Small intestine (tissue), 16 donors: ENCODE measurements around the gene OR2W3. TPM values are rescaled to one million over a fixed set of nuclear protein-coding genes. Genes with fewer than 3 reads are reported as not detected.
A peak's percentile ranks its signal among the peaks of the same experiment; 100 is the strongest.

Source experiments
- DNase-seq, 2 donors: peaks; one replicate each; pipeline versions ENCODE4 v3.0.0 to v3.0.0-alpha.2; 2013
- FAIRE-seq: peaks from 2 replicates; lab custom pipeline; 2012; peaks lifted over from hg19 to GRCh38; lab: Jason Lieb, UNC
- H3K27ac ChIP-seq, 3 donors: one replicate each; pipeline ENCODE4 v1.5.1; 2013; ENCODE audit warnings: low read length in 2 of 3, mild to moderate bottlenecking in 2 of 3, control low read depth in 1 of 3, inconsistent platforms in 1 of 3, low read depth in 1 of 3, moderate library complexity in 1 of 3
- H3K27me3 ChIP-seq, 3 donors: one replicate each; pipeline ENCODE4 v1.6.1; 2013; ENCODE audit warnings: low read length in 3 of 3, inconsistent platforms in 1 of 3; ENCODE audit not compliant: control insufficient read depth in 3 of 3, insufficient read depth in 3 of 3
- H3K36me3 ChIP-seq, 3 donors: one replicate each; pipeline ENCODE4 v1.6.1; 2013; ENCODE audit warnings: low read length in 3 of 3, inconsistent platforms in 1 of 3, low read depth in 1 of 3, mild to moderate bottlenecking in 1 of 3, moderate library complexity in 1 of 3; ENCODE audit not compliant: control insufficient read depth in 3 of 3, insufficient read depth in 2 of 3
- H3K4me1 ChIP-seq, 3 donors: one replicate each; pipeline ENCODE4 v1.6.1; 2013; ENCODE audit warnings: low read length in 2 of 3, inconsistent platforms in 1 of 3, low read depth in 1 of 3, mild to moderate bottlenecking in 1 of 3, moderate library complexity in 1 of 3; ENCODE audit not compliant: control insufficient read depth in 3 of 3, insufficient read depth in 2 of 3
- H3K4me3 ChIP-seq, 3 donors: one replicate each; pipeline ENCODE4 v1.5.1; 2013; ENCODE audit warnings: low read length in 3 of 3, control low read depth in 1 of 3, inconsistent platforms in 1 of 3, low read depth in 1 of 3, mild to moderate bottlenecking in 1 of 3, moderate library complexity in 1 of 3
- H3K9me3 ChIP-seq, 2 donors: one replicate each; pipeline ENCODE4 v1.6.1; 2013; ENCODE audit warnings: low read depth in 1 of 2, low read length in 1 of 2; ENCODE audit not compliant: control insufficient read depth in 2 of 2, insufficient read depth in 1 of 2
- WGBS, 3 donors: extraction: QIAGEN DNeasy Blood & Tissue Kit; methylation state at CpG; one replicate each; pipeline ENCODE4 v1.1.7; 2013; 5-methylcytosine and 5-hydroxymethylcytosine counted together
- long read RNA-seq, 10 donors: transcript quantifications; one replicate each; lab custom pipeline, GENCODE V29; 2026
- polyA plus RNA-seq, 4 donors: library from polyadenylated mRNA; stranded (reverse) in 3 of 4; unstranded in 1 of 4; fragments of 200-250 nt in 3 of 4; fragments of 120-200 nt in 1 of 4; gene quantifications; one replicate each; pipeline versions ENCODE4 v1.2.1 to v1.2.3, GENCODE V29; 2013
- donor health status: healthy with polysubstance abuse.
- donor health status: control.
- donor health status: control.
- donor health status: Bipolar disorder and iron deficiency.
- donor health status: healthy.

The OR2W3 gene
- under 1 TPM in 2 of 4 donors, not detected in 2; 0.09 to 0.76 TPM for polyA plus RNA-seq
- long read RNA-seq, donor 1: 0 reads
- long read RNA-seq, donor 2: 0 reads
- long read RNA-seq, donor 3: 0 reads
- long read RNA-seq, donor 4: 0 reads
- long read RNA-seq, donor 5: 0 reads
- long read RNA-seq, donor 6: 0 reads
- long read RNA-seq, donor 7: 0 reads
- long read RNA-seq, donor 8: 0 reads
- long read RNA-seq, donor 9: 0 reads
- long read RNA-seq, donor 10: 0 reads

DNA sequence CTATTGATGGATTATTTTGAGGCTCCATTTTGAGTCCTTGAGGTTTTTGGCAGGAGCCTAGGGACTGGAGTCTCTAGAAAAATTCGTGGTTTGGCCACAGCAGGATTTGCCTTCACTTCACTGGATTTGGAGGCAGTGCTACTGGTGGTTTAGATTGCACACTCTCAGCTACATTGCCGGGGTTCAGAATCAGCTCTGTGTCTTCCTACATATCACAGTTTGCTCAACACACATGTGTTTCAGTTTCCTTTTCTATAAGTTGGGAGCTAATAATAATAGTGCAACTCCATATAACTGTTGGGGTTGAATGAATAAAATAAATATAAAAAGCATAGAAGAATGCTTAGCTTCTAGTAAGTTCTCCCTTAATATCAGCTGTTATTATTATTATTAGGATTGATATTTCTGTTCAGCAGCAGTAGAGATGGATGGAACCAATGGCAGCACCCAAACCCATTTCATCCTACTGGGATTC lies at the start of gene OR2W3:
OR2W3 (plus strand) TSS at position 425 of the 475 bp plus-strand sequence; CDS start at position 425, 0 bp downstream.
- DNase-seq: no peak
- no peak for FAIRE-seq
- H3K4me1 ChIP-seq: no peaks in the 10 kb centered on the region
- peaks cover 0 to 16% of the 10 kb centered on the region in 2 donors for H3K9me3 ChIP-seq
- H3K27me3 ChIP-seq: no peaks in the 10 kb centered on the region
- no peaks in the 10 kb centered on the region for H3K36me3 ChIP-seq
- 41 to 45% (median 42%) methylated on average over 2 of the region's 2 CpGs for WGBS, 3 donors
- no peak within 1 kb of the TSS for H3K4me3 ChIP-seq
- H3K27ac ChIP-seq: no peak within 1 kb of the TSS

- FAIRE-seq: no peak
Measured at GRCh38 chr1:247845693-247846017, 49.7 kb upstream of the OR2W3 start.

DNA sequence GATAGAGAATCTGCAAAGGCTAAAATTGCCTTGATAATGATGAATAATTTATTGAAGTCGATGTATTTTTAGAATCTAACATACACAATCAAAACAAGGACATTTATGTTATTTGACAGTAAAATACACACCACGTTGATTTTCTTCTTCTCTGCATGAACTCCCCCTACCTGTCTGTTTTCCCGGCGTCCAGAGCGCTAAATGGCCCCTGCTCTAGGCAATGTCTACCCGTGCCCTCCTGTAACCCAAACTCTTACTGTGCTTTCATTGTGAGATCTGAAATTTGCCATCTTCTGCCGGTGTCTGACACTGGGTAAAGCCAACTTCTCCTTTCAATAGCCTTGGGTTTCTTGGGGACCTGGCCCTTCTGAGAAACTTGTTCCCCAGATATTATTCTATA lies 47.0 kb upstream of the OR2W3 start:
- no peak overlapping the region for H3K27ac ChIP-seq
- WGBS, 3 donors: 82 to 88% (median 83%) methylated on average over 7 of the region's 7 CpGs
- no peaks in the 10 kb centered on the region for H3K4me1 ChIP-seq
- no peaks in the 10 kb centered on the region for H3K9me3 ChIP-seq
- no peaks in the 10 kb centered on the region for H3K36me3 ChIP-seq
- FAIRE-seq (no peak), DNase-seq (no peak)
- no peaks in the 10 kb centered on the region for H3K27me3 ChIP-seq
- H3K4me3 ChIP-seq: no peak overlapping the region

More at GRCh38 chr1:247845693-247846017, 49.7 kb upstream of the OR2W3 start:
- no peaks in the 10 kb centered on the region for H3K9me3 ChIP-seq
- no peaks in the 10 kb centered on the region for H3K27me3 ChIP-seq
- H3K27ac ChIP-seq: no peak overlapping the region
- WGBS, 3 donors: 49 to 62% (median 55%) methylated on average over 5 of the region's 5 CpGs
- H3K36me3 ChIP-seq: no peaks in the 10 kb centered on the region
- H3K4me1 ChIP-seq: no peaks in the 10 kb centered on the region
- no peak for DNase-seq
- no peak overlapping the region for H3K4me3 ChIP-seq

DNA sequence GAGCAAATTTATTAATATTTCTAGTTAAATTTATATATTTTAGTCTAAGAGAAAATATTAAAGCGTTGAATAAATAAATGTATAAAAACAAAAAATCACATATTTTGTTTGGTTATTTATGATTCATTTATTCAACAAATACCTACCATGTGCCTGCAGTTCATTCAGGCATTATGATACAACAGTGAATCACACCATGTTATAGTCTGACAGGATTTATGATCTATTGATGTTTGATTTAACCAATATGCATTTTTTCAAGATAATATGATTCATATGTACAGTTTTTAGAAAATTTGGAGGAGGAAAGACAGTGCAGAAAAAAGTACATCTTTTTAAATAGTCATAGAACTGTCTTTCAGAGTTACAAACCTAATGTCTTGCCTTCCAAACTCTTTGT lies 45.8 kb upstream of the OR2W3 start:
- no peak for DNase-seq
- no peak for FAIRE-seq
- 88 to 96% (median 91%) methylated on average over 1 of the region's 1 CpG for WGBS, 3 donors
- H3K36me3 ChIP-seq: no peaks in the 10 kb centered on the region
- H3K4me3 ChIP-seq: no peak overlapping the region
- no peaks in the 10 kb centered on the region for H3K9me3 ChIP-seq
- no peaks in the 10 kb centered on the region for H3K4me1 ChIP-seq
- no peak overlapping the region for H3K27ac ChIP-seq
- H3K27me3 ChIP-seq: no peaks in the 10 kb centered on the region

DNA sequence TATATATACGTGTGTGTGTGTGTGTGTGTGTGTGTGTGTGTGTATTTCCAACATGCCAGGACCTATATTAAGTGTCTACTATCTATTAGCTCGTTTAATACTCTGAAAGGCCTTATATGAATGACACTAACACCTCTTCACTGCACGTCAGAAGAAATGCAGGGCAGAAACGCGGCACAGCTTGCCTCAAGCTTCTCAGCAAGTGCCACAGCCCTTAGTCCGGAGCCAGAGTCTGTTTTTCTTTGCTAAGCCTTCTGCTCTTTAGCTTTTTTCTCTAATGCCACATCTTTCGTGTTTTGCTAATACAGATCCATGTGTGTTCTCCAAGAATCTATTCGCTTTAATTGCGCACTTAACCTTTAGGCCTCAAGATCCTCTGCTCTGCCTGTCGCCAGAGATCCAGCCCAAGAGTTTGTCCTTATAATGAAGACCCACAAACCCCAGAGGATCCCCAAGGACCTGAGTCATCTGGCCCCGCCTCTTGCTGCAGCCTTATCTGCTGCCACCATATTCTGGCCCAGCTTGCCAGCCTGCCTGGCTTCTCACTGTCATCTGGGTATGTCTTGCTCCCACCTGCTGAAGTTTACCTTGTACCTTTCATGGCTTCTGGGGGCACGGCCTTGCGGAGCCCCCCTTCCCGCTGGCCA lies 40.4 kb upstream of the OR2W3 start:
- DNase-seq: no peak
- Histone ChIP-seq H3K4me3 (no peak overlapping the region), H3K9me3 (no peaks in the 10 kb centered on the region), H3K27ac (no peak overlapping the region), H3K4me1 (no peaks in the 10 kb centered on the region), H3K27me3 (peaks cover 0 to 12% (median 5%) of the 10 kb centered on the region in 3 donors), H3K36me3 (no peaks in the 10 kb centered on the region)
- 78 to 84% (median 81%) methylated on average over 14 of the region's 14 CpGs for WGBS, 3 donors
- no peak for FAIRE-seq

DNA sequence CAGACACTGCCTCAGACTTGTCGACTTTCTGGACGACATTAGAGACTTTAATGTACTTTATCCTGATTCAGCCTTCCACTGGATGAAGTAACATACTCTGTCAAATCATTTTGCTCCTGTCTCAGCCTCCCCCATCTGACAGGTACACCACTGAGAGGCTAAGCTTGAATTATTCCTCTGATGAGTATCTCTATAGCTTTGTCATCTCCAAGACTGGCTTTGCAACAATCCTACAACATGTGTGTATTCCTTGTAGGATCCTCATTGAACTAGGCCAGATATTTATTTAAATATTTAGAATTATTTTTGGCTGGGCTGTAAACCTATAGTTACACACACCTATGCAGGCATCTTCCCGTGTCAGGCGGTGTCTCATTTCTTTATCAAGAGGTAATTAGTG lies 39.5 kb upstream of the OR2W3 start:
- no peak for DNase-seq
- H3K4me3 ChIP-seq: no peak overlapping the region
- no peak for FAIRE-seq

GRCh38 chr1:247857069-247857984 lies 38.1 kb upstream of the OR2W3 start, which contains the start of gene TRIM58:
Gene TRIM58, plus strand, starts transcription at chr1:247857187. Its CDS starts 60 bp downstream, at chr1:247857247.
- no peaks in the 10 kb centered on the region for H3K9me3 ChIP-seq
- H3K36me3 ChIP-seq: no peaks in the 10 kb centered on the region
- peak in 1 of 2 donors; percentile 6 for DNase-seq
- 3 to 31% (median 18%) methylated on average over 62 to 109 of the region's 109 CpGs for WGBS, 3 donors
- H3K27me3 ChIP-seq: peaks cover 0 to 12% (median 5%) of the 10 kb centered on the region in 3 donors
- H3K27ac ChIP-seq: no peak within 1 kb of the TSS
- H3K4me1 ChIP-seq: no peaks in the 10 kb centered on the region
- no peak for FAIRE-seq
- no peak within 1 kb of the TSS for H3K4me3 ChIP-seq

More for the DNA sequence above, 39.5 kb upstream of the OR2W3 start:
- no peaks in the 10 kb centered on the region for H3K36me3 ChIP-seq
- no peaks in the 10 kb centered on the region for H3K9me3 ChIP-seq
- no peaks in the 10 kb centered on the region for H3K4me1 ChIP-seq
- peaks cover 0 to 12% (median 5%) of the 10 kb centered on the region in 3 donors for H3K27me3 ChIP-seq
- 78 to 88% (median 82%) methylated on average over 4 of the region's 4 CpGs for WGBS, 3 donors
- no peak overlapping the region for H3K27ac ChIP-seq

- no peaks in the 10 kb centered on the region for H3K36me3 ChIP-seq
- H3K9me3 ChIP-seq: no peaks in the 10 kb centered on the region
- H3K4me3 ChIP-seq: no peak overlapping the region
- H3K27me3 ChIP-seq: peaks cover 0 to 12% (median 5%) of the 10 kb centered on the region in 3 donors
- WGBS, 3 donors: 39 to 52% (median 43%) methylated on average over 15 of the region's 15 CpGs
- DNase-seq: no peak
- no peak for FAIRE-seq
- H3K27ac ChIP-seq: no peak overlapping the region
- H3K4me1 ChIP-seq: no peaks in the 10 kb centered on the region
Measured at GRCh38 chr1:247857985-247858619, 37.3 kb upstream of the OR2W3 start.
